ENCODE data around the gene PRR19. TPM values are rescaled to one million over a fixed set of nuclear protein-coding genes. Genes with fewer than 3 reads are reported as not detected.
"Not testable (repeated sequence)": the region's sequence is repeated elsewhere in the genome, so short reads cannot be mapped to it uniquely, and the experiment has no call there.

PRR19 gene
- polyA plus RNA-seq, 1 donor from 2014 or later = 2.4 TPM

DNA sequence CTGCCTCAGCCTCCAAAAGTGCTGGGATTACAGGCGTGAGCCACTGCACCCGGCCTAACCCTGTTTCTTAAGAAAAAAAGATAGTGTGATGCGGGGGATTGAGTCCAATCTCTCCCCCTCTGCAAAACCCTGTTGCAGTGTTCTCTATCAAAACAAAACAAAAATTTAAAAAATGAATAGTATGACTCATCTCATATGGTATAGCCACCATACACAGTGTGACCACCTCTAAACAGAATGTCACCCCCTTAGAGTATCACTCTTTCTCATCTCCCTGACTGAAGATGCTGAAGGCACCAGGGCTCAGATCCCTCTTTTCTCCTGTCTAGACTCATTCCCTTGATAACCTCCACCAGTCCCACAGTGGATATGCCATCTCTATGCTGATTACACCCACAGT lies 40.2 kb upstream of the PRR19 start:
- H2AFZ ChIP-seq (ENCODE audit: low read depth, low read length) = no peak overlapping the region
- H3K27ac ChIP-seq (ENCODE audit: low read length) = no peak overlapping the region

DNA sequence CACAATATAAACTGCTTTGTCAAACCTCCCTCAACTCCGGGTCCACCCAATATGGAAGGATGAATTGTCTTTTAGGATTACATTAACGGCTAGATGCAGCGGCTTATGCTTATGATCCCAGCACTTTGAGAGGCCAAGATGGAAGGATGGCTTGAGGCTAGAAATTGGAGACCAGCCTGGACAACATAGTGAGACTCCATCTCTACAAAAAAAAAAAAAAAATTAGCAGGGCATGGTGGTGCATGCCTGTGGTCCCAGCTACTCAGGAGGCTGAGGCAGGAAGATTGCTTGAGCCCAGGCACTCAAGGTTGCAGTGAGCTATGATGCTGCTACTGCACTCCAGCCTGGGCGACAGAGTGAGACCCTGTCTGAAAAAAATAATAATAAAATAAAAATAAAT lies 35.8 kb upstream of the PRR19 start:
- not testable (repeated sequence) for H3K9ac ChIP-seq (ENCODE audit: low read length); H3K4me3 ChIP-seq (ENCODE audit: low read length); H3F3A ChIP-seq (ENCODE audit: insufficient read depth, low read length, poor library complexity, severe bottlenecking); H3K27me3 ChIP-seq (ENCODE audit: insufficient read depth, low read depth, low read length); H4K20me1 ChIP-seq (ENCODE audit: insufficient read depth); H3K27ac ChIP-seq (ENCODE audit: low read length); H3K36me3 ChIP-seq (ENCODE audit: insufficient read depth, low read length); H3K9me3 ChIP-seq (ENCODE audit: low read length); H3K4me2 ChIP-seq (ENCODE audit: low read length); H2AFZ ChIP-seq (ENCODE audit: low read depth, low read length); H3K9me2 ChIP-seq (ENCODE audit: insufficient read depth, low read length)
- H3K79me2 ChIP-seq (replicated peaks; ENCODE audit: insufficient read depth, low read length) = peaks cover 18% of the 10 kb centered on the region

More for the DNA sequence above, 40.2 kb upstream of the PRR19 start:
- TF ChIP-seq MXI1 (conservative IDR thresholded peaks at IDR 0.05; ENCODE audit: poor library complexity, severe bottlenecking) (no peak), SMC3 (conservative IDR thresholded peaks at IDR 0.05; ENCODE audit: poor library complexity) (no peak), TAF1 (IDR thresholded peaks at IDR 0.05; ENCODE audit: low read depth) (no peak), EZH2 (IDR thresholded peaks at IDR 0.05; ENCODE audit: borderline replicate concordance, insufficient read depth, low read length, poor library complexity, severe bottlenecking) (no peak), POLR2AphosphoS5 (IDR thresholded peaks at IDR 0.05) (no peak), RAD21 (conservative IDR thresholded peaks at IDR 0.05) (no peak)
- TF ChIP-seq, protein P1, sequence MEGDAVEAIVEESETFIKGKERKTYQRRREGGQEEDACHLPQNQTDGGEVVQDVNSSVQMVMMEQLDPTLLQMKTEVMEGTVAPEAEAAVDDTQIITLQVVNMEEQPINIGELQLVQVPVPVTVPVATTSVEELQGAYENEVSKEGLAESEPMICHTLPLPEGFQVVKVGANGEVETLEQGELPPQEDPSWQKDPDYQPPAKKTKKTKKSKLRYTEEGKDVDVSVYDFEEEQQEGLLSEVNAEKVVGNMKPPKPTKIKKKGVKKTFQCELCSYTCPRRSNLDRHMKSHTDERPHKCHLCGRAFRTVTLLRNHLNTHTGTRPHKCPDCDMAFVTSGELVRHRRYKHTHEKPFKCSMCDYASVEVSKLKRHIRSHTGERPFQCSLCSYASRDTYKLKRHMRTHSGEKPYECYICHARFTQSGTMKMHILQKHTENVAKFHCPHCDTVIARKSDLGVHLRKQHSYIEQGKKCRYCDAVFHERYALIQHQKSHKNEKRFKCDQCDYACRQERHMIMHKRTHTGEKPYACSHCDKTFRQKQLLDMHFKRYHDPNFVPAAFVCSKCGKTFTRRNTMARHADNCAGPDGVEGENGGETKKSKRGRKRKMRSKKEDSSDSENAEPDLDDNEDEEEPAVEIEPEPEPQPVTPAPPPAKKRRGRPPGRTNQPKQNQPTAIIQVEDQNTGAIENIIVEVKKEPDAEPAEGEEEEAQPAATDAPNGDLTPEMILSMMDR (IDR thresholded peaks at IDR 0.05; ENCODE audit: poor library complexity, severe bottlenecking) = no peak
- TF ChIP-seq, protein P2, sequence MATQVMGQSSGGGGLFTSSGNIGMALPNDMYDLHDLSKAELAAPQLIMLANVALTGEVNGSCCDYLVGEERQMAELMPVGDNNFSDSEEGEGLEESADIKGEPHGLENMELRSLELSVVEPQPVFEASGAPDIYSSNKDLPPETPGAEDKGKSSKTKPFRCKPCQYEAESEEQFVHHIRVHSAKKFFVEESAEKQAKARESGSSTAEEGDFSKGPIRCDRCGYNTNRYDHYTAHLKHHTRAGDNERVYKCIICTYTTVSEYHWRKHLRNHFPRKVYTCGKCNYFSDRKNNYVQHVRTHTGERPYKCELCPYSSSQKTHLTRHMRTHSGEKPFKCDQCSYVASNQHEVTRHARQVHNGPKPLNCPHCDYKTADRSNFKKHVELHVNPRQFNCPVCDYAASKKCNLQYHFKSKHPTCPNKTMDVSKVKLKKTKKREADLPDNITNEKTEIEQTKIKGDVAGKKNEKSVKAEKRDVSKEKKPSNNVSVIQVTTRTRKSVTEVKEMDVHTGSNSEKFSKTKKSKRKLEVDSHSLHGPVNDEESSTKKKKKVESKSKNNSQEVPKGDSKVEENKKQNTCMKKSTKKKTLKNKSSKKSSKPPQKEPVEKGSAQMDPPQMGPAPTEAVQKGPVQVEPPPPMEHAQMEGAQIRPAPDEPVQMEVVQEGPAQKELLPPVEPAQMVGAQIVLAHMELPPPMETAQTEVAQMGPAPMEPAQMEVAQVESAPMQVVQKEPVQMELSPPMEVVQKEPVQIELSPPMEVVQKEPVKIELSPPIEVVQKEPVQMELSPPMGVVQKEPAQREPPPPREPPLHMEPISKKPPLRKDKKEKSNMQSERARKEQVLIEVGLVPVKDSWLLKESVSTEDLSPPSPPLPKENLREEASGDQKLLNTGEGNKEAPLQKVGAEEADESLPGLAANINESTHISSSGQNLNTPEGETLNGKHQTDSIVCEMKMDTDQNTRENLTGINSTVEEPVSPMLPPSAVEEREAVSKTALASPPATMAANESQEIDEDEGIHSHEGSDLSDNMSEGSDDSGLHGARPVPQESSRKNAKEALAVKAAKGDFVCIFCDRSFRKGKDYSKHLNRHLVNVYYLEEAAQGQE (IDR thresholded peaks at IDR 0.05; ENCODE audit: borderline replicate concordance) = no peak
- no peaks in the 10 kb centered on the region for H3K36me3 ChIP-seq (ENCODE audit: insufficient read depth, low read length)
- no peaks in the 10 kb centered on the region for H3K27me3 ChIP-seq (ENCODE audit: insufficient read depth, low read depth, low read length)
- no peaks in the 10 kb centered on the region for H3F3A ChIP-seq (ENCODE audit: insufficient read depth, low read length, poor library complexity, severe bottlenecking)
- H4K20me1 ChIP-seq (ENCODE audit: insufficient read depth) = no peaks in the 10 kb centered on the region
- no peaks in the 10 kb centered on the region for H3K9me3 ChIP-seq (ENCODE audit: low read length)
- no peaks in the 10 kb centered on the region for H3K9me2 ChIP-seq (ENCODE audit: insufficient read depth, low read length)
- H3K4me3 ChIP-seq (ENCODE audit: low read length) = no peak overlapping the region
- no peak overlapping the region for H3K9ac ChIP-seq (ENCODE audit: low read length)
- H3K79me2 ChIP-seq (replicated peaks; ENCODE audit: insufficient read depth, low read length) = no peaks in the 10 kb centered on the region
- H3K4me2 ChIP-seq (ENCODE audit: low read length) = no peak overlapping the region

DNA sequence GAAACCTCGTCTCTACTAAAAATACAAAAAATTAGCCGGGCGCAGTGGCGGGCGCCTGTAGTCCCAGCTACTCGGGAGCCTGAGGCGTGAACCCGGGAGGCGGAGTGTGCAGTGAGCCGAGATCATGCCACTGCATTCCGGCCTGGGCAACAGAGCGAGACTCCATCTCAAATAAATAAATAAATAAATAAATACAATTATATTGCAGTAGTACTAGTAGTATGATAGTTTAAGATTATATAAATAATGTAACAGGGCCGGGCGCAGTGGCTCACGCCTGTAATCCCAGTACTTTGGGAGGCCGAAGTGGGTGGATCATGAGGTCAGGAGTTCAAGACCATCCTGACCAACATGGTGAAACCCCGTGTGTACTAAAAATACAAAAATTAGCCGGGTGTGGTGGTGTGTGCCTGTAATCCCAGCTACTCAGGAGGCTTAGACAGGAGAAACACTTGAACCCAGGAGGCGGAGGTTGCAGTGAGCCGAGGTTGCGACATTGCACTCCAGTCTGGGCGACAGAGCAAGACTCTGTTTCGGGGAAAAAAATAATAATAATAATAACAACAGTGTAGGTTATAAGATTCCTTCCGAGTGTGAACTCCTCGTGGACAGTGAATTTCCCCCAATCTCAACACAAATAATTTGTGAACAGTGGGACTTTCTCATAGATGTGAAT lies 34.9 kb upstream of the PRR19 start:
- not testable (repeated sequence) for H4K20me1 ChIP-seq (ENCODE audit: insufficient read depth); H3K4me2 ChIP-seq (ENCODE audit: low read length); H3K9me3 ChIP-seq (ENCODE audit: low read length); H3K9me2 ChIP-seq (ENCODE audit: insufficient read depth, low read length); H2AFZ ChIP-seq (ENCODE audit: low read depth, low read length); H3K27me3 ChIP-seq (ENCODE audit: insufficient read depth, low read depth, low read length); H3F3A ChIP-seq (ENCODE audit: insufficient read depth, low read length, poor library complexity, severe bottlenecking); H3K36me3 ChIP-seq (ENCODE audit: insufficient read depth, low read length)
- Histone ChIP-seq H3K9ac (ENCODE audit: low read length) (peak overlapping the region; percentile 83), H3K79me2 (replicated peaks; ENCODE audit: insufficient read depth, low read length) (peaks cover 25% of the 10 kb centered on the region), H3K4me3 (ENCODE audit: low read length) (peak overlapping the region; percentile 73), H3K27ac (ENCODE audit: low read length) (peak overlapping the region; percentile 97)

All from neural cell (in vitro differentiated cells).